Measurements from ENCODE around the gene VPREB1.
"Not testable (repeated sequence)": the region's sequence is repeated elsewhere in the genome, so short reads cannot be mapped to it uniquely, and the experiment has no call there.

Gene VPREB1

DNA sequence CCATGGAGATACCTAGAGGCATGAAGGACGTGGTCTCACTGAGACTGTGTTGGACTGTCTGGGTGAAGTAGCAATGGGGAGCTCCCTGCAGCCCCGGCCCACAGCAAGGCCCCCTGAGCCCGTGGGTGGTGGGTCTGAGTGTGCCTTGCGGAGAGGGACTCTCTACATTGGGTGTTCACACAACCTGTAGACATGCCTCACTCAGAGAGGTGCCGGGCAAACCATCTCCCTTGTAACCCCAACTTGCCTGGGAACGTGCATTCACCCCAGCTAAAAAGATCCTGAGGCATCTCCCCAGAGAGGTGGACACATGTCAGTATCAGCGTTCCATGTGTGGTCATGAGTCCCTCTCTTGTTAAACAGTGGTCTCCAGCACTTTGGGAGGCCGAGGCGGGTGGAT is 2.1 kb downstream of the VPREB1 start:
- DNase-seq, result no peak

DNA sequence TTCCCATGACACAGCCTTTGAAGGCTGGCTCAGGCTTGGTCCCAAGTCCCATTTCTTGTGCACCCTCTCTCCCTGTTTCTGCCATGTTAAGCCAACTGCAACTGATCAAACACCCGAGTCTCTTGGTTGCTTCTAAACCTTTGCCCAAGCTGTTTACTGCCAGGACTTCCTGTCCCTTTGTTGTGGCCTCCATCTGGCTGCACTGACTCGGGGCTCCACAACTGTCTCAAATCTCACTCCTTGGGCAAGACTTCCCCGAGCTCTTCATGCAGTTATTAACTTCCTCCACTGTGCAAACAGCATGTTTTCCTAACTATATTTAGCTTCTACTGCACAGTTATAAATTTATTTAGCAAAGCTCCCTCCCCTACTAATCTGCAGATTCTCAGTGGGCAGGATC is 4.3 kb downstream of the VPREB1 start:
- no peak for DNase-seq

DNA sequence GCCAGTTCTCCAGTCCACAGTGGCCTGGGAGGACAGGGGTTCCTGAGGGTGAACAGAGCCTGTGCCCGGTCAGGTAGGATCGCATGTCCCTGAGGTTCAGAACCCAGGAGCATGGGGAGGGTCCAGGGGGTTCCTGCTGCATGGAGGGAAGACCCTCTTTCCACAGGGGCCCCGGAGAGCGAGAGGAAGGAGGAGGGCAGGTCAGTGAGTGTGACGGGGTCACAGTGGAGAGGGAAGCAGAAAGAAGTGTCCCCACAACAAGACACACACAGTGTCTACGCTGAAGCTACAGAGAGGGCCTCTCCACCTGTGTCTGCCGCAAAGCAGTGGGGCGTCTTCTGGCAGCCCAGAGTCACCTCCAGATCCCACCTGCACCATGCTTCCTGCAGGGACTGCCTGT is 6.1 kb downstream of the VPREB1 start:
- DNase-seq, result not testable (repeated sequence)

DNA sequence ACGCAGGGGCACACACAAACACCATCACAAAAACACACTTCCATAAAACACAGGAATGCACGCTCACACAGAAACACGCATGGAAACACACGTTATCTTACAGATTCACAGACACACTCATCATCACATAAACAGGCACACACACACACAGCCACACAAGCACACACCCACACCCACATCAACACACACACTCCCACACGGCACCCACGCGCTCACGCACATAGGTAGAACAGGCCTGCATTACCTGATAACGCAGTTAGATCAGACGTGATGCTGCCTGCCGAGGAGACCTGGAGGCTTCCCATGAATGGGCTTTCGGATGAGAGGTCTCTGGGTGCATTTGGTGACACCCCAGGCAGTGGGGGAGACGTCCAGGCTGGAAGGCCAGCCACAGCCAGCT is 11.5 kb downstream of the VPREB1 start:
- DNase-seq, result not testable (repeated sequence)

DNA sequence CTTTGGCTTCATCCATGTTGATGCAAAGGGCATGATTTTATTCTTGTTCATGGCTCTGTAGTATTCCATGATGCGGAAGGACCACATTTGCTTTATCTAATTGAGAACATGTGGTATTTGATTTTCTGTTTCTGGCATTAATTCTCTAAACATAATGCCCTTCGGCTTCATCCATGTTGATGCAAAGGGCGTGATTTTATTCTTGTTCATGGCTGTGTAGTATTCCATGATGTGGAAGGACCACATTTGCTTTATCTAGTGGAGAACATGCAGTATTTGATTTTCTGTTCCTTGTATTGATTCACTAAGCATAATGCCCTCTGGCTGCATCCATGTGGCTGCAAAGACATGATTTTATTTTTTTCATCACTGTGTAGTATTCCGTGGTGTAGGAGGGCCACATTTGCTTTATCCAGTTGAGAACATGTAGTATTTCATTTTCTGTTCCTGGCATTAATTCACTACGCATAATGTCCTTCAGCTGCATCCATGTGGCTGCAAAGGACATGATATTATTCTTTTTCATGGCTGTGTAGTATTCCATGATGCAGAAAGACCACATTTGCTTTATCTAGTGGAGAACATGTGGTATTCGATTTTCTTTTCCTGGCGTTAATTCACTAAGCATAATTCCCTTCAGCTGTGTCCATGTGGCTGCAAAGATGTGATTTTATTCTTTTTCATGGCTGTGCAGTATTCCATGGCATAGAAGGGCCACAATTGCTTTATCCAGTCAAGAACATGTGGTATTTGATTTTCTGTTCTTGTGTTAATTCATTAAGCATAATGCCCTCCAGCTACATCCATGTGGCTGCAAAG is 14.2 kb downstream of the VPREB1 start:
- DNase-seq, result not testable (repeated sequence)

DNA sequence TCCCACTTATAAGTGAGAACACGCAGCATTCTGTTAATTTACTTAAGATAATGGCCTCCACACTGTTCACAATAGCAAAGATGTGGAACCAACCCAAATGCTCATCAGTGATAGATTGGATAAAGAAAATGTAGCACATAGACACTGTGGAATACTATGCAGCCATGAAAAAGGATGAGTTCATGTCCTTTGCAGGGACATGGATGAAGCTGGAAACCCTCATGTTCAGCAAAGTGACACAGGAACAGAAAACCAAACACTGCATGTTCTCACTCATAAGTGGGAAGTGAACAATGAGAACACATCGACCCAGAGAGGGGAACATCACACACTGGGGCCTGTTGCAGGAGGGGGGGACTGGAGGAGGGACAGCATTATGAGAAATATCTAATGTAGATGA is 15.6 kb downstream of the VPREB1 start:
- not testable (repeated sequence) for DNase-seq

DNA sequence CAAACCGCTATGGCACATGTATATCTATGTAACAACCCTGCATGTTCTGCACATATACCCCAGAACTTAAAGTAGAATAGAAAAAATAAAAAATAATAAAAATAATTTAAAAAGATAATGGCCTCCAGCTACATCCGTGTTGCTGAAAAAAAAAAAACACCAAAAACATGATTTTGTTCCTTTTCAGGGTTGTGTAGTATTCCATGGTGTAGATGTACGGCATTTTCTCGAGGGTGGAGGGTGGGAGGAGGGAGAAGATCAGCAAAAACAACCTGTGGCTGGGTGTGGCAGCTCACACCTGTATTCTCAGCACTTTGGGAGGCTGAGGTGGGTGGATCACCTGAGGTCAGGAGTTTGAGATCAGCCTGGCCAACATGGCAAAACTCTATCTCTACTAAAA is 16.0 kb downstream of the VPREB1 start:
- not testable (repeated sequence) for DNase-seq

DNA sequence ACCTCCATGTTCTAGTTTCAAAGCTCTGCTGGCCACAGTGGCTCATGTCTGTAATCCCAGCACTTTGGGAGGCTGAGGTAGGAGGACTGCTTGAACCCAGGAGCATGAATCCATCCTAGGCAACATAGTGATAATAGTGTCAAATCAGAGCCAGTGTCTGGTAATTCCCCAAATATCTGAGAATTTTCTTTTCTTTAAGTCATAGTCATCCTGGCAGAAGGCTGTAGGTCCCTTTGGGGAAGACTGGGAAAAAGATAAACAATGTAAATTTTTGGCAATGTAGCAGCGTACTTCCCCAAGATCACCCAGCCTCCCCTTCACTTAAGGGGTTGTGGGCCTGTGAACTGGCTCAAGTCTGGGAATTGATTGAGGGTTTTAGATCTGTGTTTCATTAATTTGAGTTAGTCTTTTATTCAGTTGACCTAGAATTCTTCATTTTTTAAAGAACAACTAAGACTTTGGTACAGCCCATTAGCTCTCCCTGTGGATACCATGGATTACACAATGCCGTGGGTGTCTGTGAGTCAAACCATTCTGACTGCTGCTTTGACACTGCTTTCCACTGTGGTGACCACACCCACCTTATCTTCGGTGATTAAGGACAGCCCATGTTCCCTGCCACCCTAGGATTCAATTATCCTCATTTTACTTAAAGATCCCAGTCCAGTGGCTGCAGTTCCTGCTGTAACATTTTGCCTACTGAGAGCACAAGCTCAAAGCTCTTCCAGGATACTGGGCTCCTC is 17.9 kb downstream of the VPREB1 start:
- not testable (repeated sequence) for DNase-seq

DNA sequence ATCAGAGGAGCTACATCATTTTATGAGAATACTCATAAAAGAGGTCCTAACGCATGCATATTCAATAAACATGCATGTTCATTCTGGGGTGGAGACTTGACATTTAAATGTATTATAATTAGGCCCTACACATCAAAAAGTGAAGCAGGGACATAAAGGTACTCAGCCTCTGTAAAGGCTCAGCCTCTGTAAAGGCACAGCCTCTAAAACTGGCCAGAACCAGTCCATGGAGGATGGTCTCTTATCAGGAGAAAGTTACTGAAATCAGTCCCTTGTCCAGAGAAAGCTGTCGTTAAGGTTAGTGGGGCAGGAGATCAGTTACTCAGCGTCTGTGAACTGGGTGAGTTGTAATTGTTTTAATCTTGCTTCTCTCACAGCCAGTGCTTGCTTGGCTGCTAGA is 19.2 kb downstream of the VPREB1 start:
- DNase-seq, result not testable (repeated sequence)

DNA sequence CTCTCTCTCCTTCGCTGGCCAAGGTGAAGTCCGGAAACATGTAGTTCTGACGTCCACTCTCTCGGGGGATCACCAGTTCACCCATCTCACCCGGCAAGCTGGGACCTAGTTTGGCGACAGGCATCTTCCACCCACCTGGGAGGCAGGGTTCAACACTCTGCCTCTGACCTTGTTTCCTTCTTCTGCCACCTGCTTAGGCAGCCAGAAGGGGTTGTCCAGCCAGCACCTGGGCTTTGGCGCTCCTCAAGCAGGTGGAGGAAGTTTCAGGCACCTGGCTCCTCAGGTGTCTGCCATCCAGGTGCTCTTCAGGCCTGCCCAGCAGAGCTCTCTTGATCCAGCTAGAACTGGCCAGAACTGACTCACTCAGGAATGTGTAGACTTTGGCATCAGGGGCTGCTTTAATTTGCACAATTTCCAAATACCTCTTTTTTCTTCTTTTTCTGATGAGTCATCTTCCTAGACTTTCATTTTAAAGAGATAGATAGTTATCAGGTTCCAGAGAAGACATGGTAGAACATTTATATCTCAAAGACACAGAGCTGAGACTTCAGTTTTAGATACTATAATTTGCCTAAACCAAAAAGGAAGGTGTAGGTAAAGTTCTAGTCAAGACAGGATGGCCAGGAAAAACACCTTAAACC is 25.6 kb downstream of the VPREB1 start:
- not testable (repeated sequence) for DNase-seq

DNA sequence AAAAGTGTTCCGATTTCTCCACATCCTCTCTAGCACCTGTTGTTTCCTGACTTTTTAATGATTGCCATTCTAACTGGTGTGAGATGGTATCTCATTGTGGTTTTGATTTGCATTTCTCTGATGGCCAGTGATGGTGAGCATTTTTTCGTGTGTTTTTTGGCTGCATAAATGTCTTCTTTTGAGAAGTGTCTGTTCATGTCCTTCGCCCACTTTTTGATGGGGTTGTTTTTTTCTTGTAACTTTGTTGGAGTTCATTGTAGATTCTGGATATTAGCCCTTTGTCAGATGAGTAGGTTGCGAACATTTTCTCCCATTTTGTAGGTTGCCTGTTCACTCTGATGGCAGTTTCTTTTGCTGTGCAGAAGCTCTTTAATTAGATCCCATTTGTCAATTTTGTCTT is 32.8 kb downstream of the VPREB1 start:
- DNase-seq, result not testable (repeated sequence)

DNA sequence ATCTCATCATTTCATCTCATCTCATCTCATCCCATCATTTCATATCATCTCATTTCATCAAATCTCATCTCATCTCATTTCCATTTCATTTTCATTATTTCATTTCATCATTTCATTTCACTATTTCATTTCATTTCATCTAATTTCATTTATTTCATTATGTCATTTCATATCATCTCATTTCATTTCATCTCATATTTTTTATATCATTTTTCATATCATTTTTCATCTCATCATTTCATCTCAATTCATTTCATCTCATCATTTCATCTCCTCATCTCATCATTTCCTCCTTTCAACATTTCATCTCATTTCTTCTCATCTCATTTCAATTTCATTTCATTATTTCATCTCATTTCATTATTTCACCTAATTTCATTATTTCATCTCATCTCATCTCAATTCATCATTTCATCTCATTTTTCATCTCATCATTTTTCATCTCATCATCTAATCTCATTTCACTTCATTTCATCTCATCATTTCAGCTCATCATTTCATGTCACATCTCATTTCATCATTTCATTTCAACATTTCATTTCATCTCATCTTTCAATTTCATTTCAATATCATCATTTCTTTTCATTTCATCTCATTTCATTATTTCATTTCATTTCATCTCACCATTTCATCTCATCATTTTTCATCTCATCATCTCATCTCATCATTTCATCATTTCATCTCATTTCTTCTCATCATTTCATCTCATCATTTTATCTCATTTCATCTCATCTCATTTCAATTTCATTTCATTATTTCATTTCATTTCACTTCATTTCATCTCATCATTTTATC is 40.6 kb downstream of the VPREB1 start:
- DNase-seq, result not testable (repeated sequence)

DNA sequence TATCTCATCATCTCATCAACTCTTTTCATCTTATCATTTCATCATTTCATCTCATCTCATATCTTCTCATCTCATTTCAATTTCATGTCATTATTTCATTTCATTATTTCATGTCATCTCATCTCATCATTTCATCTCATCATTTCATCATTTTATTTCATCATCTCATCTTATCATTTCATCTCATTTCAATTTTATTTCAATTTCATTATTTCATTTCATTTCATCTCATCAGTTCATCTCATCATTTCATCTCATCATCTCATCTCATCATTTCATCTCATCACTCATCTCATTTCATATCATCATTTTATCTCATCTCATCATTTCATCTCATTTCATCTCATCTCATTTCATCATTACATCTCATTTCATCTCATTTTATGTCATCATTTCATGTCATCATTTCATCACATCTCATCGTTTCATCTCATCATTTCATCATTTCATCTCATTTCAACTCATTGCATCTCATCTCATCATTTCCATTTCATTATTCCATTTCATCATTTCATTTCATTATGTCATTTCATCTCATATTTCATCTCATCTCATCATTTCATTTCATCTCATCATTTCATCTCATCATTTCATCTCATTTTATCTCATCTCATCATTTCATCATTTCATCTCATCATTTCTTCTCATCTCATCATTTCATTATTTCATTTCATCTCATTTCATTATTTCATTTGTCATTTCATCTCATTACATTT is 42.0 kb downstream of the VPREB1 start:
- not testable (repeated sequence) for DNase-seq

DNA sequence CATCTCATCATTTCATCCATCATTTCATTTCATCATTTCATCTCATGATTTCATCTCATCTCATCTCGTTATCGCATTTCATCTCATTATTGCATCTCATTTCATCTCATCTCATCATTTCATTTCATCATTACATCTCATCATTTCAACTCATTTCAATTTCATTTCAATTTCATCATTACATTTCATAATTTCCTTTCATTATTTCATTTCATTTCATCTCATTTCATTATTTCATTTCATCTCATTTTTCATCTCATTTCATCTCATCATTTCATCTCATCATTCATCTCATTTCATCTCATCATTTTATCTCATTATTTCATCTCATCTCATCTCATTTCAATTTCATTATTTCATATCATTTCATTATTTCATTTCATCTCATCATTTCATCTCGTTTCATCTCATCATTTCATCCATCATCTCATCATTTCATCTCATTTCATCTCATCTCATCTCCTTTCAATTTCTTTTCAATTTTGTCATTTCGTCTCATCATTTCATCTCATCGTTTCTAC is 42.6 kb downstream of the VPREB1 start:
- not testable (repeated sequence) for DNase-seq

DNA sequence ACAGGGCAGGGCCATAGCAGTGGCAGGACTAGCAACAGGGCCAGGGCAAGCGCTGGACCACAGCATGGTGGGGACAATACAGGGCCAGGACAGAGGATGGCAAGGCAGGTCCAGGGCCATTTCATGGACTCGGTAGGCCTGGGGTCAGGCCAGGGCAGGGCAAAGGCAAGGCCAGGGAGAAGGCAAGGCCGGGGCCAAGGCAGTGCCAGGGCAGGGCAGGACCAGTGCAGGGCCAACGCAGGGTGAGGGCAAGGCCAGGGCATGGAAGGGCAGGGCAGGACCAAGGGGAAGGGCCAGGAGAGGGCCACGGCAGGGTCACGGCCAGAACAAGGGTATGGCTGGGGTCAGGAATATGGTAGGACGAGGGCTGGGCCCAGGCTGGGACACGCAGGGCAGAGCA is 45.1 kb downstream of the VPREB1 start:
- not testable (repeated sequence) for DNase-seq

DNA sequence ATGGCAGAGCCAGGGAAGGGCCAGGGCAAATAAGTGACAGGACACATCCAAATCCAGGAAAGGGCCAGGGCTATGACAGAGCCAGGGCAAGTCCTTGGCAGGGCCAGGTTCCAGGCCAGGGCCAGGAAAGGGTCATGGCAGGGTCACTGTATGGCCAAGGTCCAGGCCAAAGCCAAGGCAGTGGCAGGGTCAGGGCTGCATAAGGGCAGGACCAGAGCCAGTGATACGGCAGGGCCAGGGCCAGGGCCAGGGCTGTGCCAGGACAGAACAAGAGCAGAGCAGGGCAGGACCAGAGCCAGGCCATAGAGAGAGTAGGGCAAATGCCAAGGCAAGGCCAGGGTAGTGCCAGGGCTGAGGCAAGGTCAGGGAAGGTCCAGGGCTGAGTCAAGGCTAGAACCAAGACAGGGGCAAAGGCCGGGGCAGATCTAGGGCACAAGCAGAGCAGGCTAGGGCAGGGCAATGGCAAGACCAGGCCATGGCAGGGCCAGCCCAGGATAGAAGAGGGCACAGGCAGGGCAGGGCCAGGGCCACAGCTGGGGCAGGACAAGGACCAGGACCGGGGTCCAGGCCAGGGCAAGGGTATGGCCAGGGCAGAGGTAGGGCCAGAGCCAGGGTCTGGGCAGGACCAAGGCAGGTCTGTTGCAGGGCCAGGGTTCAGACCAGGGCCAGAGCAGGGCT is 46.7 kb downstream of the VPREB1 start:
- not testable (repeated sequence) for DNase-seq

DNA sequence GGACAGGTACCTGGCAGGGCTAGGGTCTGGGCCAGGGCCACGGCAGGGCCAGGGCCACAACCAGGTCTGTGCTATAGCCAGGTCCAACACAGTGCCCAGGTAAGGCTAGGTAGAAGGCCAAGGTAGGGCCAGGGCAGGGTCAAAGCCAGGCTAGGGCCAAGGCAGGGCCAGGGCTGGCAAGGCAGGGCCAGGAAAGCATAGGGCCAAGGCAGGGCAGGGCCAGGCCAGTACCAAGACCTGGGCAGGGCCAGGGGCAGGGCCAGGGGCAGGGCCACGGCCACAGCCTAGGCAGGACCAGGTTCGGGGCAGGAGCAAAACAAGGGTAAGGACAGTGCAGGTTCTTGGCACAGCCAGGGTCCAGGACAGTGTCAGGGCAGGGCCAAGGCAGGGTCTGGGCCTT is 48.1 kb downstream of the VPREB1 start:
- not testable (repeated sequence) for DNase-seq

DNA sequence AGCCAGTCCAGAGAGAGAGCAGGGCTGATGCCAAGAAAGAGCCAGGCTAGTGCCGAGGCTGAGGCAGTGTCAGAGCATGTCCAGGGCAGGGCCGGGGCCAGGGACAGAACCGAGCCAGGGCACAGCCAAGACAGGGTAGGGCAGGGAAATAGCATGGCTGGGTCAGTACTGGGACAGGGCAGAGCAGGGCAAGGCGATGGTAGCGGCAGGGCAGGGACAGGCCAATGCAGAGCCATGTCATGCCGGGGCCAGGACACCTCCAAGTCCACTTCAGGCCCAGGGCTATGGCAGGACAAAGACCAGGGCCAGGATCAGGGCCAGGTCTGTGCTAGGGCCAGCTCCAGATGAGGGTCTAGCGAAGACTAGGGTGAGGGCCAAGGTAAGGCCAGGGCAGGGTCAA is 48.9 kb downstream of the VPREB1 start:
- DNase-seq, result not testable (repeated sequence)

DNA sequence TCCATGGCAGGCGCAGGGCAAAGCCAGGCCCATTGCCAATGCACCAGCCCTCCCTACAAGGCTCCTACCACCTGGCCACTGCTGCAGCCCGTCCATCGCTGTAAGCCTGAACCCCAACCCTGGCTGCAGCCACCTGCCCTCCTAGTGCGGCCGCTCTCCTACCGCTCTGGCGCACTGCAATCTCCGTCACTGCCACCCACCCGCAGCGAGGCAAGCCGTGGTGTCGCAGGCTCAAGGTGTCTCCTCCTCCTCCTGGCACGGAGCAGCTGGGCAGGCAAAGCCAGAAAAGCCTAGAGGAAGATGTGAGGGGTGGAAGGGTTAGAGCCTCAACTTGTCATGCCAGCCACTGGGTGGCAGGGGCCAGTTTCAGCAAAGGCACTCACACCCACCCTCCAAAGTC is 50.1 kb downstream of the VPREB1 start:
- DNase-seq, result not testable (repeated sequence)

Measured in activated naive CD4-positive, alpha-beta T cell treated with Interleukin-2 at 50 U/mL for 16 hours (primary cell).